Trophoblast cell (in vitro differentiated cells and primary cell): ENCODE results near the gene HIVEP3.
A peak's percentile ranks its signal among the peaks of the same experiment; 100 is the strongest.

Experiments
- DNase-seq, 2 donors: peaks; one replicate each; pipeline ENCODE4 v3.0.0-alpha.2; 2016
- H2AFZ ChIP-seq: 2 replicates; pipeline ENCODE4 v1.6.1; 2013; ENCODE audit warnings: low read length, moderate library complexity, mild to moderate bottlenecking; ENCODE audit not compliant: insufficient read depth, poor library complexity
- H2AK5ac ChIP-seq: 2 replicates; pipeline ENCODE4 v1.6.1; 2013; ENCODE audit warnings: mild to moderate bottlenecking, low read length
- H2BK120ac ChIP-seq: 2 replicates; pipeline ENCODE4 v1.6.1; 2013; ENCODE audit warnings: low read length, mild to moderate bottlenecking, moderate library complexity; ENCODE audit not compliant: insufficient read depth, poor library complexity
- H2BK12ac ChIP-seq: 2 replicates; pipeline ENCODE4 v1.6.1; 2013; ENCODE audit warnings: mild to moderate bottlenecking, low read length, moderate library complexity
- H2BK5ac ChIP-seq: 2 replicates; pipeline ENCODE4 v1.6.1; 2013; ENCODE audit warnings: low read length, low read depth, moderate library complexity, mild to moderate bottlenecking; ENCODE audit not compliant: poor library complexity
- H3K14ac ChIP-seq: 2 replicates; pipeline ENCODE4 v1.6.1; 2013; ENCODE audit warnings: mild to moderate bottlenecking, low read length
- H3K18ac ChIP-seq: 2 replicates; pipeline ENCODE4 v1.6.1; 2013; ENCODE audit warnings: mild to moderate bottlenecking, low read length
- H3K23ac ChIP-seq: 2 replicates; pipeline ENCODE4 v1.6.1; 2013; ENCODE audit warnings: low read length
- H3K27ac ChIP-seq: 2 replicates; pipeline ENCODE4 v1.5.1; 2013; ENCODE audit warnings: low read depth, mild to moderate bottlenecking, inconsistent platforms, low read length, moderate library complexity
- H3K27me3 ChIP-seq: 2 replicates; pipeline ENCODE4 v1.6.1; 2013; ENCODE audit warnings: inconsistent platforms, mild to moderate bottlenecking, low read length, moderate library complexity; ENCODE audit not compliant: insufficient read depth
- H3K36me3 ChIP-seq, 2 experiments: 1 replicate in 1 of 2; 2 replicates in 1 of 2; pipeline ENCODE4 v1.6.1; 2013; ENCODE audit warnings: low read length in 2 of 2, mild to moderate bottlenecking in 2 of 2, moderate library complexity in 1 of 2; ENCODE audit not compliant: insufficient read depth in 2 of 2, control insufficient read depth in 1 of 2
- H3K4ac ChIP-seq: 2 replicates; pipeline ENCODE4 v1.6.1; 2013; ENCODE audit warnings: low read depth, mild to moderate bottlenecking, low read length, moderate library complexity
- H3K4me1 ChIP-seq, 2 experiments: 1 replicate in 1 of 2; 2 replicates in 1 of 2; pipeline ENCODE4 v1.6.1; 2013; ENCODE audit warnings: low read length in 2 of 2, mild to moderate bottlenecking in 2 of 2, moderate library complexity in 1 of 2; ENCODE audit not compliant: insufficient read depth in 2 of 2, control insufficient read depth in 1 of 2
- H3K4me2 ChIP-seq: 2 replicates; pipeline ENCODE4 v1.6.1; 2013; ENCODE audit warnings: inconsistent platforms, mild to moderate bottlenecking, low read length, moderate library complexity
- H3K4me3 ChIP-seq: 2 replicates; pipeline ENCODE4 v1.5.1; 2013; ENCODE audit warnings: mild to moderate bottlenecking, low read depth, low read length, inconsistent platforms
- H3K79me1 ChIP-seq: one replicate; pipeline ENCODE4 v1.6.1; 2013; ENCODE audit warnings: low read length
- H3K79me2 ChIP-seq: 2 replicates; pipeline ENCODE4 v1.6.1; 2013; ENCODE audit warnings: low read length, mild to moderate bottlenecking; ENCODE audit not compliant: control insufficient read depth, insufficient read depth, poor library complexity
- H3K9ac ChIP-seq: 2 replicates; pipeline ENCODE4 v1.6.1; 2013; ENCODE audit warnings: mild to moderate bottlenecking, low read length
- H3K9me3 ChIP-seq: 2 replicates; pipeline ENCODE4 v1.6.1; 2013; ENCODE audit warnings: low read depth, mild to moderate bottlenecking, control low read depth, inconsistent platforms, low read length; ENCODE audit not compliant: insufficient read depth
- H4K12ac ChIP-seq: 2 replicates; pipeline ENCODE4 v1.6.1; 2013; ENCODE audit warnings: low read depth, mild to moderate bottlenecking, low read length, moderate library complexity
- H4K8ac ChIP-seq: 2 replicates; pipeline ENCODE4 v1.6.1; 2013; ENCODE audit warnings: low read depth, mild to moderate bottlenecking, low read length, moderate library complexity
- H4K91ac ChIP-seq: one replicate; pipeline ENCODE4 v1.6.1; 2013; ENCODE audit warnings: low read depth, mild to moderate bottlenecking, low read length, moderate library complexity
- WGBS: extraction: QIAGEN DNeasy Blood & Tissue Kit; methylation state at CpG from one replicate; pipeline ENCODE4 v1.1.7; 2013; ENCODE audit warnings: missing lambda C conversion rate; ENCODE audit not compliant: insufficient read length, insufficient coverage; ENCODE audit errors: extremely low coverage; 5-methylcytosine and 5-hydroxymethylcytosine counted together

The HIVEP3 gene

GRCh38 chr1:41528106-41528505, 390.6 kb downstream of the HIVEP3 start:
- no peak overlapping the region for H2AK5ac ChIP-seq
- H2BK12ac ChIP-seq, result no peak overlapping the region
- DNase-seq, result no peak
- no peak overlapping the region for H2BK120ac ChIP-seq
- H3K4me3 ChIP-seq, result peak overlapping the region; percentile 33
- H3K79me1 ChIP-seq, result no peaks in the 10 kb centered on the region
- H3K27me3 ChIP-seq, result no peaks in the 10 kb centered on the region
- H3K18ac ChIP-seq, result no peak overlapping the region
- no peak overlapping the region for H3K23ac ChIP-seq
- no peak overlapping the region for H2AFZ ChIP-seq
- no peaks in the 10 kb centered on the region for H3K36me3 ChIP-seq
- H3K27ac ChIP-seq, result no peak overlapping the region
- peaks cover 33% of the 10 kb centered on the region for H3K9me3 ChIP-seq
- no peak overlapping the region for H3K4ac ChIP-seq
- no peak overlapping the region for H4K8ac ChIP-seq
- no peak overlapping the region for H4K12ac ChIP-seq
- no peak overlapping the region for H2BK5ac ChIP-seq
- no peaks in the 10 kb centered on the region for H3K79me2 ChIP-seq
- H4K91ac ChIP-seq, result no peak overlapping the region
- no peak overlapping the region for H3K4me2 ChIP-seq
- no peak overlapping the region for H3K14ac ChIP-seq
- H3K9ac ChIP-seq, result no peak overlapping the region
- 100% methylated on average over 3 of the region's 3 CpGs for WGBS
- H3K4me1 ChIP-seq, result no peaks in the 10 kb centered on the region

DNA sequence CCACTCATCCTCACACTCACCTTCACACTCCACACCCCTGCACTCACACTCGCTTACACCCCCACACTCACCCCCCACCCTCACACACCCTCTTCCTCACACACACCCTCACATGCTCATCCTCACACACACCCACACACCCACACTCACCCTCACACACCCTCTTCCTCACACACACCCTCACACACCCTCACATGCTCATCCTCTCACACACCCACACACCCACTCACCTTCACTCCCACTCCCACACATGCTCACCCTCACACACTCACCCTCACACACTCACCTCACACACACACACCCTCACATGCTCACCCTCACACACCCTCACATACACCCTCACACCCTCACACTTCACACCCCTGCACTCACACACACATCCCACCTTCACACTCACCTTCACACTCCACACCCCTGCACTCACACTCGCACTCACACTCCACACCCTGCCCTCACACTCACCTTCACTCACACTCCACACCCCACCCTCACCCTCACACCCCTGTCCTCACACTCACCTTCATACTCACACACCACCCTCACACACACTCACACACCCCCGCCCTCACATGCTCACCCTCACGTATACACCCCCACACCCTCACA, 391.7 kb downstream of the HIVEP3 start:
- H2BK5ac ChIP-seq, result no peak overlapping the region
- H2BK120ac ChIP-seq, result no peak overlapping the region
- H3K18ac ChIP-seq, result no peak overlapping the region
- no peak overlapping the region for H4K12ac ChIP-seq
- peak overlapping the region; percentile 44 for H3K4me3 ChIP-seq
- H3K4ac ChIP-seq, result no peak overlapping the region
- H3K4me2 ChIP-seq, result no peak overlapping the region
- peaks cover 6% of the 10 kb centered on the region for H3K79me2 ChIP-seq
- 100% methylated on average over 4 of the region's 4 CpGs for WGBS
- no peak overlapping the region for H4K91ac ChIP-seq
- H3K4me1 ChIP-seq, result peaks cover 7 to 8% of the 10 kb centered on the region in 2 experiments
- no peak overlapping the region for H2BK12ac ChIP-seq
- no peaks in the 10 kb centered on the region for H3K36me3 ChIP-seq
- no peak overlapping the region for H2AFZ ChIP-seq
- H3K27me3 ChIP-seq, result no peaks in the 10 kb centered on the region
- H4K8ac ChIP-seq, result no peak overlapping the region
- no peak overlapping the region for H3K27ac ChIP-seq
- H3K23ac ChIP-seq, result no peak overlapping the region
- no peak overlapping the region for H3K9ac ChIP-seq
- H3K14ac ChIP-seq, result no peak overlapping the region
- H3K79me1 ChIP-seq, result peaks cover 8% of the 10 kb centered on the region
- peaks cover 33% of the 10 kb centered on the region for H3K9me3 ChIP-seq
- no peak overlapping the region for H2AK5ac ChIP-seq
- no peak for DNase-seq

DNA sequence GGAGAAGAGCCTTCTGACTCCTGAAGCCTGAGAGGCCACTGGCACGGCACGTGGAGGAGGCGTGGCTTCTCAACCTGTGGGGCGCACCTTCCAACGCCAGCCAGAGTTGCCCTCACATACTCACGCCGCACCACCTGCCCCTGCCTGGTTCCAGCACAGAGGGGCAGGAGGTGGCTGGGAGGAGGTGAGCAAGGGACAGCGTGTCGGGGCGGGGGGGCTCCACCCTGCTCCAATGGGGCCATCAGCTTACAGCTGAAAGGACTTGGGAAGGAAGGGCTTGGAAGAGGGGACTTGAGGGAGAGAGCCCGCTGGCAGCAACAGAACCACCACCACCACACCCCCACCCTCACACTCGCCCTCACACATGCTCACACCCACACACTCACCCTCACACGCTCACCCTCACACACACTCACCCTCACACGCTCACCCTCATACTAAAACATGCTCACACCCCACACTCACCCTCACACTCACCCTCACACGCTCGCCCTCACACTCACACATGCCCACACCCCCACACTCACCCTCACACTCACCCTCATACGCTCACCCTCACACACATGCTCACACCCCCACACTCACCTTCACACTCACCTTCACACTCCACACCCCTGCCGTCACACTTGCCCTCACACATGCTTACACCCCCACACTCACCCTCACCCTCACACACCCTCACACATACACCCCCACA, 392.7 kb downstream of the HIVEP3 start:
- Histone ChIP-seq H3K14ac (no peak overlapping the region), H3K4me2 (no peak overlapping the region), H2BK12ac (no peak overlapping the region), H3K27ac (no peak overlapping the region), H2AK5ac (no peak overlapping the region), H4K91ac (no peak overlapping the region), H3K36me3 (no peaks in the 10 kb centered on the region), H3K9me3 (peaks cover 33% of the 10 kb centered on the region), H3K4me3 (peak overlapping the region; percentile 23), H3K79me2 (peaks cover 6% of the 10 kb centered on the region), H3K4me1 (peaks cover 17 to 18% of the 10 kb centered on the region in 2 experiments), H3K9ac (no peak overlapping the region), H3K23ac (no peak overlapping the region), H2BK120ac (no peak overlapping the region), H2BK5ac (no peak overlapping the region), H3K79me1 (peaks cover 14% of the 10 kb centered on the region), H3K27me3 (no peaks in the 10 kb centered on the region), H3K18ac (no peak overlapping the region), H4K12ac (no peak overlapping the region), H2AFZ (no peak overlapping the region), H4K8ac (no peak overlapping the region), H3K4ac (no peak overlapping the region)
- WGBS, result 100% methylated on average over 5 of the region's 18 CpGs
- DNase-seq, result no peak

DNA sequence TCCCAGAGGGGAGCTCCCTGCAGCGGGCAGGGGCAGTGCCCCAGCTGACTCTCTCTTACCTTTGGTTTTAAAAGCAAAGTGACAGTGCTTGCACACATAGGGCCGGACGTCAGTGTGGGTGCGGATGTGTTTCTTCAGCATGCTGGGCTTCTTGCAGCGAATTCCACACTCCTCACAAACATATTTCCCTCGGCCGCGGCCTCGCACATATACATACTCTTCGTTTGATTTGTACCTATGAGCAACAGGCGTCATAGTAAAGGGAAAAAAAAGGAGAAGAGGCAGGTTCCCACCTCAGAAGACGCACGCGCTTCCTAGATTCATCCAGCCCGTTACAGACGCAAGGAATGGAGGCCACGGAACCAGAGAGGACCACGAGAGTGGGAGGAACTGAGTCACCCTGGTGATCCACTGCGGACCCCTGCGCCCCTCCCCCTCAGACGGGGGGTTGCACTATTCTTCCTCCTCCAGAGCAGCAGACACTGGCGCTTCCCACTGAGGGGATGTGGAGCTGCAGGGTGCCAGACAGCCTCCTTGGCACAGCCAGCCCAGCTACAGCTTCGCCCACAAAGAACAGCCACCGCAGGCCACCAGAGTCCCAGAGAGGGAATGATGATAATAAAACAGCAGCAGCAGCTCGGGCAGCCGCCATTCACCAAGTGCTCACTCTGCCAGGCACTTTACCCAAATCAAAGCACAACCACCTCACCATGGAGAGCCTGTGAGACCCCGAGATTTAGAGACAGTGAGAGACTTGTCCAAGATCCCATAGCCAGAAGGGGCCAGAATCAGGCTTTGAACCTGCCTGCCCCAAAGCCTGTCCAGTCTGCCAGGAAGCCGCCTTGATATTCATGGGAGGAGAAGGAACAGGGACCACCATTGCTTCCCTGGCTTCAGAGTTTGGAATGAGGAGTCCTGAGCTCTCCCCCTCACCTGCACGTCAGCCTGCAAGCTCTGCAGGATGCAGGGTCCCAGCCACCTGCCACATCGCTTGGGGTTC, 393.7 kb downstream of the HIVEP3 start:
- Histone ChIP-seq H3K27me3 (no peaks in the 10 kb centered on the region), H3K27ac (no peak overlapping the region), H2BK120ac (no peak overlapping the region), H2BK12ac (peak overlapping the region; percentile 1), H3K79me2 (peaks cover 6% of the 10 kb centered on the region), H3K4ac (no peak overlapping the region), H3K4me1 (peaks cover 21% of the 10 kb centered on the region in 2 experiments), H3K18ac (no peak overlapping the region), H3K14ac (no peak overlapping the region), H3K23ac (no peak overlapping the region), H3K4me2 (no peak overlapping the region), H2AFZ (no peak overlapping the region), H2BK5ac (no peak overlapping the region), H3K9me3 (peaks cover 28% of the 10 kb centered on the region), H3K4me3 (no peak overlapping the region), H3K9ac (no peak overlapping the region), H4K91ac (peak overlapping the region; percentile 22), H3K36me3 (no peaks in the 10 kb centered on the region), H4K12ac (no peak overlapping the region), H2AK5ac (no peak overlapping the region), H3K79me1 (peaks cover 18% of the 10 kb centered on the region), H4K8ac (no peak overlapping the region)
- no CpG with 5 or more reads among the region's 30 CpGs for WGBS
- DNase-seq, result no peak
